H1 (cell line): ENCODE results near the gene WEE2. TPM values are rescaled to one million over a fixed set of nuclear protein-coding genes. Genes with fewer than 3 reads are reported as not detected.

Source experiments
- SUZ12 ChIP-seq: fragments of 200-600 bp; sonication (generic); IDR thresholded peaks from 2 replicates; pipeline ENCODE4 v1.6.1; 2012; ENCODE audit warnings: mild to moderate bottlenecking, inconsistent platforms, low read length, moderate library complexity, mixed read lengths
- TBP ChIP-seq: IDR thresholded peaks from 2 replicates; pipeline ENCODE4 v1.6.1; 2011; ENCODE audit warnings: low read depth, low read length, improper control_type of control experiment
- polyA plus RNA-seq, 7 experiments: library from polyadenylated mRNA; depleted of rRNA in 3 of 7; stranded (reverse) in 5 of 7; unstranded in 2 of 7; fragments of >200 nt in 5 of 7; fragments of 200-250 nt in 2 of 7; gene quantifications; 1 replicate in 5 of 7; 2 replicates in 1 of 7; 4 replicates in 1 of 7; pipeline versions ENCODE4 v1.2.1 to v1.2.3, GENCODE V29; 2011 to 2013; ENCODE audit warnings: missing spikeins in 2 of 7, mixed read lengths in 2 of 7
- total RNA-seq: library from RNA; stranded (reverse); fragmentation: NEBNext Ultra II Directional; extraction: Animal tissue kit (Norgen Biotek cat#: 25700); gene quantifications from 2 replicates; pipeline ENCODE4 v1.2.1, GENCODE V29; 2021

WEE2 gene
- total and polyA plus RNA-seq, 2 of the 8 experiments (the other 6 are each of a cell fraction or from before 2014, with no cell fraction given): 0.02 TPM; not detected in 1

GRCh38 chr7:141698247-141699015 is 9.7 kb upstream of the WEE2 start (continued):
- TF ChIP-seq SUZ12 (no peak), TBP (no peak)
- TF ChIP-seq, all 59 proteins: peak for 0
